ENCODE data around the gene TRIM47.
"Not testable (repeated sequence)": the region's sequence is repeated elsewhere in the genome, so short reads cannot be mapped to it uniquely, and the experiment has no call there.

DNA sequence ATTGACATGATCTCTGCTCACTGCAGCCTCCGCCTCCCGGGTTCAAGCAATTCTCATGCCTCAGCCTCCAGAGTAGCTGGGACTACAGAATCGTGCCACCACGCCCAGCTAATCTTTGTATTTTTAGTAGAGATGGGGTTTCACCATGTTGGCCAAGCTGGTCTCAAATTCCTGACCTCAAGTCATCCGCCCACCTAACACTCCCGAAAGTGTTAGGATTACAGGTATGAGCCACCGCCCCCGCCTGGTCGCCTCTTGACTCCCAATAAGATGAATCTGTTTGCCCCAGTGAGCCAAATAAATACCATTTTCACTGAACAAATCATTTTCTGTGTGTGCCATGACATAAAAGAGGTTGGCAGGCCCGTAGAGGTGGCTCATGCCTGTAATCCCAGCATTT is 19.0 kb downstream of the TRIM47 start:
- not testable (repeated sequence) for TF ChIP-seq CTCF, POLR2A (IDR thresholded peaks at IDR 0.05)

Measured in prostate gland (tissue), 2 donors.